Activated CD4-positive, alpha-beta T cell treated with anti-CD3 and anti-CD28 coated beads, Interleukin-2, amount 50 U/mL, for 24 hours (primary cell): ENCODE data around the gene METTL23.
"Not testable (repeated sequence)": the region's sequence is repeated elsewhere in the genome, so short reads cannot be mapped to it uniquely, and the experiment has no call there.

Experiments used
- DNase-seq, 2 donors: peaks; one replicate each; pipeline ENCODE4 v3.0.0-alpha.2; 2020; ENCODE audit warnings: low read depth in 1 of 2, low spot score in 1 of 2

Gene METTL23

GRCh38 chr17:76713765-76714164 lies 12.9 kb upstream of the METTL23 start:
- DNase-seq, result no peak

DNA sequence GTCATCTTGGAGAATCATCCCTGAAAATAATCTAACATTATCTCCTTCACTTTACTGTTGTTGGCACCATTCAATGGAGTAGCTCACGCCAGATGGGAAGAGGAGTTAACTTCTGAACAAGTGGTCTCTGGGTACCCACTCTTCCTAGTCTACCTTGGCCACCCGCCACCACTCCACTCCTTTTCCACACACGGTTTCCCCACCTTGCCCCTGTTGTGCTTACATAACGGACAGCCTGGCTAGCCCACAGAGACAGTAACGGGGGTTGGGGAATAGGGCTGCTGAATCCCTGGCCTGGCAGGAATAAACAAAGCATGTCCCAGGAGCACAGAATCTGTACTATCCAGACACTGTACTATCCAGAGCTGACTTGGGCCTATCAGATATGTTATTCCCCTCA lies 12.3 kb upstream of the METTL23 start:
- DNase-seq, result no peak

GRCh38 chr17:76714822-76715495 lies 11.7 kb upstream of the METTL23 start:
- DNase-seq, result peak; percentile 65 to 68

GRCh38 chr17:76715496-76715830 lies 11.2 kb upstream of the METTL23 start:
- no peak for DNase-seq

- DNase-seq, result no peak
Observed at GRCh38 chr17:76716146-76716838, 10.3 kb upstream of the METTL23 start.

GRCh38 chr17:76716839-76717215 lies 9.8 kb upstream of the METTL23 start:
- DNase-seq, result no peak

- no peak for DNase-seq
Observed at GRCh38 chr17:76718516-76718915, 8.1 kb upstream of the METTL23 start.

DNA sequence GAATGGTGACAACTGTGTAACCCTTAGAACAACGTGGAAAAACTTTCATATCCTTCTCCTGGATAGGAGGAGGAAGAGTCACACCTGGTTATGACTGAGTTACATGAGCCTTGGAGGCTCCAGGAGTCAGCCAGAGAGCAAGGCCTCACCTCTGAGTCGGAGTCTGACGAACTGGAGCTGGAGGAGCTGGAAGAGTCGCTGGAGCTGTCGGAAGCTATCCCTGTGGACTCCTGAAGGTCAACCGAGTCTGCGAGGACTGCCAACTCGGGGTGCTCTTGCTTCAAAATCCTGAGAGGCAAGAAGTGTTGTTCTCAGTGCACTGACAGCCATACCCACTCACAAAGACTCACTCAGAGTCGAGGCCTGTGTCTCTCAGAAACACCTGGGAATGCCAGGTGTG lies 6.4 kb upstream of the METTL23 start:
- no peak for DNase-seq

DNA sequence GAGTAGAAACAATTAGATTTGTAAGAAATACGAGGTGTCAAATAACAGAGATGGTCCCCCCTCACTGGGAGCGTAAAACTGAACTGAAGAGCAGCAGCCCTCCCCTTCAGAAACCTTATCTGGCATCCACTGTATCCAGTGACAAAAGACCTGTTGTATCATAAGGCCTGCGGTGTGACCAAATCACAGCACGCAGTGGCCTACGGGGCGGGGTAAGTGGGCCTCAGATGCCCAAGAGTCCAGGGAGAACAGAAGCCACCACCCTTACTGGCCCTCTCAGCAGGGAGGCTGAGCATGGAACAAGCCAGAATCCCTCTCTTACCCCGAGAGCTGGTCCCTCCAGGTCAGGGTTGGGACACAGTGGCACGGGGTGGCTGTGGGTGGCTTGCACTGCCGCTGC lies 5.7 kb upstream of the METTL23 start:
- no peak for DNase-seq

DNA sequence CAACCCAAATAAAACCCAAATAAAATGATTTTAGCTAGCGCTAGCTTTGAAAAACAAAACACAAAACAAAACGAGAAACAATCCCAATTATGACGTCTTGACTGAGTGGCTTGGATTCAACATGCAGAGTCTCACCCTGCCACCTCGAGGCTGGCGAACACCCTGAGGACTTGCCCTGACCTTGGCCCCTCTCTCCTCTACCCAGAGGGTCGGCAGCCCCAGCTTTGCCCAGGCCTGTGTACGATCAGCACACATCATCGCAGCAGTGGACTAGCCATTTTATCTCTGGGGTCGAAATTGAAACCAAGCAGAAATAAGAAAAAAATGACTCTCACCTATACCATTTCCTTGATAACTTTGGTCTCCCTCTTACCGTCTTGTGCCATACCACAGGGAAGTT lies 5.2 kb upstream of the METTL23 start:
- DNase-seq, result no peak

- no peak for DNase-seq
Observed at GRCh38 chr17:76722279-76722678, 4.4 kb upstream of the METTL23 start.

DNA sequence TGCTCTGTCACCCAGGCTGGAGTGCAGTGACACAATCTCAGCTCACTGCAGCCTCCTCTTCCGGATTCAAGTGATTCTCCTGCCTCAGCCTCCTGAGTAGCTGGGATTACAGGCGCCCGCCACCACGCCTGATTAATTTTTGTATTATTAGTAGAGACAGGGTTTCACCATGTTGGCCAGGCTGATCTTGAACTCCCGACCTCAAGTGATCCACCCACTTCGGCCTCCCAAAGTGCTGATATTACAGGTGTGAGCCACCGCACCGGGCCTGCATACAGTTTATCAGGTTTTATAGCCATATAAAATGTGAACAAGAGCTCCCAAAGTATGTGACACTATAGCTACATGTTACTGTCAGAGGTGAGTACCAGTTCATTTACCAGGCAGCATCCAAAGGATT lies 3.7 kb upstream of the METTL23 start:
- DNase-seq, result not testable (repeated sequence)

- DNase-seq, result no peak
Observed at GRCh38 chr17:76723812-76724211, 2.8 kb upstream of the METTL23 start.

- peak; percentile 44 to 49 for DNase-seq
Observed at GRCh38 chr17:76725580-76726230, 934 bp upstream of the METTL23 start.

GRCh38 chr17:76726231-76726775 lies 336 bp upstream of the METTL23 start, which contains the start of gene JMJD6:
Gene JMJD6 (minus strand): TSS chr17:76726606. CDS start chr17:76726475, 131 bp downstream.
- peak; percentile 86 to 93 for DNase-seq

- no peak for DNase-seq
Observed at GRCh38 chr17:76727745-76728456, 1.3 kb downstream of the METTL23 start.

DNA sequence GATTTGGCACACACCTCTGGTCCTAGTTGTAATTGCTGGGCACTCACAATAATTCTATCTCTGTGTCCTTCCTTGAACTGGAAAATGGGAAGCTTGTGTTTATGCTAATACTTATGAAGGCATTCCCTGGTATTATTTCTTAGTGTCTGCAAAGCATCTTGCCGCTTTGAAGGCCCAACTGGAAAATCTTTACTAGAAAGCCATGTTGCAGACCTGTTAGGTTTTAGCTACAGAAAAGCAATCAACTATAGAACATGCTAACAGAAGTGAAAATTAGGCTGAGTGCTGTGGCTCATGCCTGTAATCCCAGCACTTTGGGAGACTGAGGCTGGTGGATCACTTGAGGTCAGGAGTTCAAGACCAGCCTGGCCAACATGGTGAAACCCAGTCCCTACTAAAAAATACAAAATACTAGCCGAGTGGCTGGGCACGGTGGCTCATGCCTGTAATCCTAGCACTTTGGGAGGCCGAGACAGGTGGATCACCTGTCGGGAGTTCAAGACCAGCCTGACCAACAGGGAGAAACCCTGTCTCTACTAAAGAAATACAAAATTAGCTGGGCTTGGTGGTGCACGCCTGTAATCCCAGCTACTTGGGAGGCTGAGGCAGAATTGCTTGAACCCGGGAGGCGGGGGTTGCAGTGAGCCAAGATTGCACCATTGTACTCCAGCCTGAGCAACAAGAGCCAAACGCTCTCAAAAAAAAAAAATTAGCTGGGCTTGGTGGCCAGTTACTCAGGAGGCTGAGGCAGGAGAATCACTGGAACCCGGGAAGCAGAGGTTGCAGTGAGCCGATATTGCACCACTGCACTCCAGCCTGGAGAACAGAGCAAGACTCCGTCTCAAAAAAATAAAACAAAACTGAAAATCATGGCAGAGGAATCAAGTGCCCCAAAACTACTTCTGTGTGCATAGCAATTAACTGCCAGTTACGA lies 5.4 kb downstream of the METTL23 start:
- DNase-seq, result not testable (repeated sequence)

DNA sequence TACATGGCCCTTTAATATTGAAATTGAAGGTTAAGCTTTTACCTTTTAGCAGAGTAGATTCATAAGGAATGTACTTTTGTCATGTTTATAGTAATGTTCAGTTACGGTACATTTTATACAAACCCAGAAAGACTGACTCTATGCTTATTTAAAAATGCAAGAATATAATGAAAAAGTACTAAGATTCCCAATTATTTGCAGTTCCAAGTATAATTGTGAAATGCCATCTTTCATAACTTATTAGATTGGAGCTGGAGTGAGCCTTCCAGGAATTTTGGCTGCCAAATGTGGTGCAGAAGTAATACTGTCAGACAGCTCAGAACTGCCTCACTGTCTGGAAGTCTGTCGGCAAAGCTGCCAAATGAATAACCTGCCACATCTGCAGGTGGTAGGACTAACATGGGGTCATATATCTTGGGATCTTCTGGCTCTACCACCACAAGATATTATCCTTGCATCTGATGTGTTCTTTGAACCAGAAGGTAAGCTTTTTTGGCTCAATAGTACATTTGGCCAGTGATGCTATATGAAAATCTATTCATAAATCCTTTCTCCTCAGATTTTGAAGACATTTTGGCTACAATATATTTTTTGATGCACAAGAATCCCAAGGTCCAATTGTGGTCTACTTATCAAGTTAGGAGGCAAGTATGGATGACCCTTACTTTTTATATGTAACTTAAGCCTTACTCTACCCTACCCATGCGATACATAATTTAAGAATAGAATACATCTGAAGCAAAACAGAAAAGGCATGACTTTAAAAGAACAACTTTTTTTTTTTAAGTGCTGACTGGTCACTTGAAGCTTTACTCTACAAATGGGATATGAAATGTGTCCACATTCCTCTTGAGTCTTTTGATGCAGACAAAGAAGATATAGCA lies 6.3 kb downstream of the METTL23 start:
- DNase-seq, result no peak

GRCh38 chr17:76733618-76733957 lies 6.9 kb downstream of the METTL23 start:
- DNase-seq, result no peak
